ENCODE results near the gene VPS72.

DNA sequence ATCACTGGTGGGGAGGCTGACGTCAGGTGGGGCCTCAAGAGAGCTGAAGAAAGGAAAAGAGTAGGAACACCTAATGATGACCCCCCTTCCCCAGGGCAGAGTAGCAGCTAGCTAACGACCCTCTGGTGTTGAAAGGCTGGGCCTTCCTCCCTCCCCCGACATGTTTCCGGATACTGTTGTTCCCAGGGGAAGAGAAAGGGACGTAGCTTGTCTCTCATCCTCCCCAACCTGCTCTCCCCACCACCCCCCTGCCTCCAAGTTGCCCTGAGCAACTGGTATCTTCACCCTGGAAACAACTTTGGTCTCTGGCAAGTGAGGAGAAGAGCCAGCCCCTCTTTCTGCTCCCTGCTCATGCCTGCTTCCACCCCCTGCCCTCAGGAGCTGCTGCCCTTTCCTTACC is 46.0 kb downstream of the VPS72 start:
- TF ChIP-seq EP300 (IDR thresholded peaks at IDR 0.05; ENCODE audit: borderline replicate concordance in 1 of 2, low read depth in 1 of 2, low read length in 1 of 2) (no peak), SIN3A (IDR thresholded peaks at IDR 0.05; ENCODE audit: borderline replicate concordance, low read depth, low read length) (no peak), MEF2A (IDR thresholded peaks at IDR 0.05; ENCODE audit: borderline replicate concordance, low read depth) (no peak), JUND (IDR thresholded peaks at IDR 0.05) (no peak), POLR2AphosphoS5 (IDR thresholded peaks at IDR 0.05; ENCODE audit: low read depth, low read length) (no peak), GATA2 (CRISPR knock-in tag; IDR thresholded peaks at IDR 0.05) (no peak), YY1 (IDR thresholded peaks at IDR 0.05; ENCODE audit: low read depth) (no peak), SMC3 (IDR thresholded peaks at IDR 0.05; ENCODE audit: low read depth, low read length) (no peak), NRF1 (IDR thresholded peaks at IDR 0.05; ENCODE audit: low read depth, low read length) (no peak), FOSL2 (IDR thresholded peaks at IDR 0.05; ENCODE audit: borderline replicate concordance, low read depth) (no peak)
- TF ChIP-seq, protein P1, sequence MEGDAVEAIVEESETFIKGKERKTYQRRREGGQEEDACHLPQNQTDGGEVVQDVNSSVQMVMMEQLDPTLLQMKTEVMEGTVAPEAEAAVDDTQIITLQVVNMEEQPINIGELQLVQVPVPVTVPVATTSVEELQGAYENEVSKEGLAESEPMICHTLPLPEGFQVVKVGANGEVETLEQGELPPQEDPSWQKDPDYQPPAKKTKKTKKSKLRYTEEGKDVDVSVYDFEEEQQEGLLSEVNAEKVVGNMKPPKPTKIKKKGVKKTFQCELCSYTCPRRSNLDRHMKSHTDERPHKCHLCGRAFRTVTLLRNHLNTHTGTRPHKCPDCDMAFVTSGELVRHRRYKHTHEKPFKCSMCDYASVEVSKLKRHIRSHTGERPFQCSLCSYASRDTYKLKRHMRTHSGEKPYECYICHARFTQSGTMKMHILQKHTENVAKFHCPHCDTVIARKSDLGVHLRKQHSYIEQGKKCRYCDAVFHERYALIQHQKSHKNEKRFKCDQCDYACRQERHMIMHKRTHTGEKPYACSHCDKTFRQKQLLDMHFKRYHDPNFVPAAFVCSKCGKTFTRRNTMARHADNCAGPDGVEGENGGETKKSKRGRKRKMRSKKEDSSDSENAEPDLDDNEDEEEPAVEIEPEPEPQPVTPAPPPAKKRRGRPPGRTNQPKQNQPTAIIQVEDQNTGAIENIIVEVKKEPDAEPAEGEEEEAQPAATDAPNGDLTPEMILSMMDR (IDR thresholded peaks at IDR 0.05): no peak
- TF ChIP-seq, protein P2, sequence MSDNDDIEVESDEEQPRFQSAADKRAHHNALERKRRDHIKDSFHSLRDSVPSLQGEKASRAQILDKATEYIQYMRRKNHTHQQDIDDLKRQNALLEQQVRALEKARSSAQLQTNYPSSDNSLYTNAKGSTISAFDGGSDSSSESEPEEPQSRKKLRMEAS (IDR thresholded peaks at IDR 0.05; ENCODE audit: low read depth): no peak

Data from SK-N-SH (cell line).